PFSK-1 (cell line): ENCODE data around the gene NFYA.

Experiments used
- FOXP2 ChIP-seq: optimal IDR thresholded peaks from 2 replicates; pipeline ENCODE3; 2011; ENCODE audit warnings: borderline replicate concordance, control low read depth, inconsistent platforms; ENCODE audit not compliant: insufficient read depth; ENCODE audit errors: extremely low read length, extremely low read depth
- POLR2AphosphoS5 ChIP-seq: IDR thresholded peaks from 2 replicates; pipeline ENCODE4 v1.6.1; 2012; ENCODE audit warnings: low read depth, mild to moderate bottlenecking, control low read depth, low read length, moderate library complexity
- REST ChIP-seq, 2 experiments: IDR thresholded peaks; 2 replicates each; pipeline versions ENCODE4 v1.6.1 to v1.8.0; 2011 to 2012; ENCODE audit warnings: low read depth in 2 of 2, low read length in 2 of 2, control low read depth in 1 of 2, inconsistent platforms in 1 of 2, mild to moderate bottlenecking in 1 of 2, moderate library complexity in 1 of 2; ENCODE audit not compliant: insufficient read depth in 1 of 2
- SIN3A ChIP-seq: IDR thresholded peaks from 2 replicates; pipeline ENCODE4 v1.6.1; 2012; ENCODE audit warnings: mild to moderate bottlenecking, low read length, moderate library complexity, borderline replicate concordance; ENCODE audit not compliant: insufficient read depth
- TAF1 ChIP-seq: IDR thresholded peaks from 2 replicates; pipeline ENCODE4 v1.6.1; 2012; ENCODE audit warnings: low read length, control low read depth, borderline replicate concordance; ENCODE audit not compliant: insufficient read depth

NFYA gene

DNA sequence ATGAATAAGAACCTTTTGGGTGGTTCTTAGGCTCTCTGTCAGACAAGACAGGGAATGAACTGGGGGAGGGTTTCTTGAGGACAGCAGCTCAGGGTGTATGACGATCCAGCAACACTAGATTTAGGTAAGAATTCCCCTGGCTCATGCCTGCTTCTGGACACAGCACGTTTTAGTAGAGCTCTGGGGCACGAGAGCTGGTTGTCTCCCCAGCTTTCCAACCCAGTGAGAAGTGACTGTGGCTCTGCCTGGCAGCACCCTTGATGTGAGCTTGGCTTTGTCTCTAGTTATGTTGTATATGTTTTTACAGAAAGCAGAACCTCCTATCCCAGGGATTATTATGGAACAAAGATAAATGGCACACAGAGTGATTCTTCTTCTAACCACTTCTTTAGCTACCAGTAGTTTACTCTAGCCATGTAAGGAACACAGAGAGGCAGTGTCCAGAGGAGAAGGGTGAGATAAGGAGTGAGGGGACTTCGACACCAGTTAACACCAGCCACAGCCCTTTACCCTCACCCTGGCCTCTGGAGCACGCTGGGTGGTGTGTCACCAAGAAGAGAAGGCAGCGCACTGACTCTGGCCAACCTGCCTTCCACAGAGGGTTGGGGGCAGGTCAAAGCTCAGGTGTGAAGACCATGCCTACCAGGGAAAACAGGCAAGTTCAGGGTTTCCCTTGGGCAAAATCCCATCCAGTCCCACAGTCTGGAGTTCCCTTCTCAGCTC is 15.8 kb upstream of the NFYA start:
- no peak for TF ChIP-seq POLR2AphosphoS5
- TF ChIP-seq REST (IDR thresholded peaks at IDR 0.05; ENCODE audit: insufficient read depth in 1 of 2, low read depth in 2 of 2, low read length in 2 of 2) = no peak
- TF ChIP-seq TAF1 = no peak
- TF ChIP-seq SIN3A = no peak
- TF ChIP-seq FOXP2 = no peak

GRCh38 chr6:41058783-41059181 is 14.0 kb upstream of the NFYA start:
- TF ChIP-seq SIN3A = no peak
- no peak for TF ChIP-seq REST (IDR thresholded peaks at IDR 0.05; ENCODE audit: insufficient read depth in 1 of 2, low read depth in 2 of 2, low read length in 2 of 2)
- TF ChIP-seq FOXP2 = no peak
- TF ChIP-seq TAF1 = no peak
- TF ChIP-seq POLR2AphosphoS5 = no peak

GRCh38 chr6:41059556-41059955 is 13.2 kb upstream of the NFYA start:
- TF ChIP-seq TAF1 (no peak), POLR2AphosphoS5 (no peak), SIN3A (no peak), REST (IDR thresholded peaks at IDR 0.05; ENCODE audit: insufficient read depth in 1 of 2, low read depth in 2 of 2, low read length in 2 of 2) (no peak), FOXP2 (no peak)

DNA sequence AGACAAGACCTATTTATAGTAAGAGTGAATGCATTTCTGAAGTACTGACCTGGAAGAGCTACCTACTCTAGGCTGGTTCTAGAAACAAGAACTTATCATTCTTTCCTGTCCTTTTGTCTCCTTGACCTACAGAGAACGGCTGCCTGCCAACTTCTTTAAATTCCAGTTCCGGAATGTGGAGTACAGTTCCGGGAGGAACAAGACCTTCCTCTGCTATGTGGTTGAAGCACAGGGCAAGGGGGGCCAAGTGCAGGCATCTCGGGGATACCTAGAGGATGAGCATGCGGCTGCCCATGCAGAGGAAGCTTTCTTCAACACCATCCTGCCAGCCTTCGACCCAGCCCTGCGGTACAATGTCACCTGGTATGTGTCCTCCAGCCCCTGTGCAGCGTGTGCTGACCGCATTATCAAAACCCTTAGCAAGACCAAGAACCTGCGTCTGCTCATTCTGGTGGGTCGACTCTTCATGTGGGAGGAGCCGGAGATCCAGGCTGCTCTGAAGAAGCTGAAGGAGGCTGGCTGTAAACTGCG is 11.5 kb upstream of the NFYA start:
- no peak for TF ChIP-seq POLR2AphosphoS5
- TF ChIP-seq TAF1 = no peak
- no peak for TF ChIP-seq REST (IDR thresholded peaks at IDR 0.05; ENCODE audit: insufficient read depth in 1 of 2, low read depth in 2 of 2, low read length in 2 of 2)
- TF ChIP-seq SIN3A = no peak
- TF ChIP-seq FOXP2 = no peak
